Thoracic aorta (tissue), 2 donors: ENCODE results near the gene NPEPL1. TPM values are rescaled to one million over a fixed set of nuclear protein-coding genes. Genes with fewer than 3 reads are reported as not detected.

Source experiments
- ATAC-seq: fragments of 150-250 bp; one replicate; pipeline ENCODE4 v1.8.0; 2017; ENCODE audit warnings: low read depth; ENCODE audit not compliant: insufficient number of reproducible peaks, low FRiP score
- DNase-seq: peaks from one replicate; pipeline ENCODE4 v3.0.0-alpha.2; 2020; ENCODE audit warnings: low spot score
- H3K27ac ChIP-seq, 2 donors: fragments of 200-600 bp; sonication (generic); 1 replicate in 1 of 2; 2 replicates in 1 of 2; pipeline ENCODE4 v1.5.1; 2016; ENCODE audit warnings: mild to moderate bottlenecking in 2 of 2, moderate library complexity in 2 of 2
- H3K27me3 ChIP-seq: fragments of 200-600 bp; sonication (generic); replicated peaks from 2 replicates; pipeline ENCODE4 v1.6.0; 2016; ENCODE audit warnings: mild to moderate bottlenecking; ENCODE audit not compliant: insufficient read depth
- H3K36me3 ChIP-seq: fragments of 200-600 bp; sonication (generic); one replicate; pipeline ENCODE4 v1.5.1; 2016
- H3K4me1 ChIP-seq, 2 donors: fragments of 200-600 bp; sonication (generic); 1 replicate in 1 of 2; 2 replicates in 1 of 2; pipeline versions ENCODE4 v1.5.1 to v1.6.0; 2016; ENCODE audit warnings: low read depth in 2 of 2, mild to moderate bottlenecking in 1 of 2; ENCODE audit not compliant: control insufficient read depth in 1 of 2
- H3K4me3 ChIP-seq: fragments of 200-600 bp; sonication (generic); 2 replicates; pipeline ENCODE4 v1.5.1; 2016; ENCODE audit warnings: mild to moderate bottlenecking
- H3K9me3 ChIP-seq: fragments of 200-600 bp; sonication (generic); 2 replicates; pipeline ENCODE4 v1.5.1; 2016
- CTCF ChIP-seq: fragments of 200-600 bp; sonication (generic); IDR thresholded peaks from one replicate; pipeline ENCODE4 v1.5.1; 2019; ENCODE audit warnings: antibody characterized with exemption
- total RNA-seq, 2 donors: library from RNA; depleted of rRNA; stranded (reverse); fragments of >200 nt; gene quantifications; one replicate each; pipeline versions ENCODE4 v1.1.0 to v1.2.3, GENCODE V29; 2016

Gene NPEPL1
- total RNA-seq, 2 donors from 2014 or later, result 47.1 to 59.4 TPM

DNA sequence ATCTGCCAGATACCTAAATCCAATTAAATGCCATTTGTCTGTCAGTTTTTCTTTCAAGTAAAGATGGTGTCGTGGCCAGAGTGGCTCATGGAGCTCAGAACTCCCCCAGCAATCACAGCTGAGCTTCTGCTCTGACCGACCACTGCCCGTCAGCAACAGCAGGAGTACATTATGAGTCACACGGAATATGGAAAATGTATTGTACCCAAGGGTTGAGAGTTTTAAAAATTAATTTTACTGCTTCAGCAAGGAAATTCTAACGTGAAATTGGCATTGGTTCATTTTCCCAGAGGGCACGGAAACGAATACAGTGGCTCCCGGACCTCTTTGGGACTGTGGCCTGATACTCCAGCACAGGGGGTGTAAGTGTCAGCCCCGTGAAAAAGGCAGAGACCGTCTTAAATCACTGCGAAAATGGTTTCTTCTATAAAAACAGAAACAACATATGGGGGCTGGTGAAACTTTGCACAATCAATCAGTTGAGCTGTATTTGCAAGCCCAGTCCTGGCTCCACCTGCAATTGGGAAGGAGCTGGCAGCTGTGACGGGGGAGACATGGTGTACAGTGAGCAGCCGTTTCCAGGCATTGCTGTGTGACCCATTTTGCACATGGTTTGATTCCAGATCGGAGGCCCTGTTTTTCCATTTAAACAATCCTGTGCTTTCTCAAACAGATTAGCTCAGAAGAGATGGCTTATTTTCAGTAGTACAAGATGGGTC is 12.8 kb downstream of the NPEPL1 start:
- H3K27me3 ChIP-seq, result no peaks in the 10 kb centered on the region
- no peak for TF ChIP-seq CTCF
- DNase-seq (no peak), ATAC-seq (no peak)
- no peaks in the 10 kb centered on the region for H3K9me3 ChIP-seq
- H3K4me1 ChIP-seq, result peaks cover 0 to 6% of the 10 kb centered on the region in 2 donors
- H3K27ac ChIP-seq, result no peak overlapping the region
- peaks cover 31% of the 10 kb centered on the region for H3K36me3 ChIP-seq
- H3K4me3 ChIP-seq, result no peak overlapping the region

GRCh38 chr20:58706150-58706892 is 13.7 kb downstream of the NPEPL1 start:
- Histone ChIP-seq H3K36me3 (peaks cover 26% of the 10 kb centered on the region), H3K4me3 (no peak overlapping the region), H3K4me1 (no peaks in the 10 kb centered on the region), H3K27me3 (no peaks in the 10 kb centered on the region), H3K27ac (no peak overlapping the region), H3K9me3 (no peaks in the 10 kb centered on the region)
- ATAC-seq (no peak), DNase-seq (no peak)
- TF ChIP-seq CTCF, result no peak

DNA sequence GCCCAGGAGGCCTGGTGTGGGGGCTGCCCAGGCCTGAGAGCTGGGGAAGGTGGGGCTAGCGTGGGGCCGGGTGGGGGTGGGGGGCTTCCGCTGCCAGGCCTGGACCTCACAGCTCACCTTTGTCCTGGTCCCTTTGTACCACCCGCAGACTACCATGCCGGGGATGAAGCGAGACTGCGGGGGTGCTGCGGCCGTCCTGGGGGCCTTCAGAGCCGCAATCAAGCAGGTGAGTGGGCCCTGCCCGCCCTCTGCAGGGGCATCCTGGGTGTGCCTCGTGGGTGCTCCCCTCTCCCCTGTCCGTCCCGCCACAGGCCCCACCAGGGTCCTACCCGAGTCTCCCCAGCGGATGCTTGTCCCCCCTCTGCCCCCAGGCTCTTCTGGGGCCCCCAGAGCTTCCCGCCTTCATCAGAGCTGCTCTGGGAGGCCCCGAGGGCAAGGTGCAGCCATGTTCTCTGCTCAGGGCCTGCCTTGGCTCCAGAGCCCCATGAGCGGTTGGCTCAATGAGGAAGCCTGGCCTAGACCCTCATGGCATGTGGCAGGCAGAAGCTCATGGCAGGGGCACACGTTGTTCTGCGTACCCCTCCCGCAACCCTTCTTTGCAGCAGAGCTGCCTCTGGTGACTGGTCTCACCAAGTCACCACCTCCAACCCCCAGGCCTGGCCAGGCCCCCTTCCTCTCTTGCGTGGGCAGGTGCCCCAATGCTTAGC is 14.5 kb downstream of the NPEPL1 start:
- no peak for TF ChIP-seq CTCF
- no peaks in the 10 kb centered on the region for H3K4me1 ChIP-seq
- no peaks in the 10 kb centered on the region for H3K9me3 ChIP-seq
- no peak overlapping the region for H3K4me3 ChIP-seq
- peaks cover 25% of the 10 kb centered on the region for H3K36me3 ChIP-seq
- H3K27me3 ChIP-seq, result no peaks in the 10 kb centered on the region
- ATAC-seq (no peak), DNase-seq (no peak)
- H3K27ac ChIP-seq, result no peak overlapping the region

- ATAC-seq (no peak), DNase-seq (no peak)
- no peak overlapping the region for H3K4me3 ChIP-seq
- no peaks in the 10 kb centered on the region for H3K9me3 ChIP-seq
- H3K36me3 ChIP-seq, result peaks cover 18% of the 10 kb centered on the region
- no peak overlapping the region for H3K27ac ChIP-seq
- TF ChIP-seq CTCF, result no peak
- H3K4me1 ChIP-seq, result no peaks in the 10 kb centered on the region
- H3K27me3 ChIP-seq, result no peaks in the 10 kb centered on the region
These were observed 15.2 kb downstream of the NPEPL1 start for GRCh38 chr20:58707770-58708169.

- ATAC-seq, result no peak
- H3K36me3 ChIP-seq, result peaks cover 12% of the 10 kb centered on the region
These were observed 15.8 kb downstream of the NPEPL1 start for GRCh38 chr20:58708246-58708931.

More at GRCh38 chr20:58708246-58708931, 15.8 kb downstream of the NPEPL1 start:
- no peak for DNase-seq
- Histone ChIP-seq H3K4me1 (no peaks in the 10 kb centered on the region), H3K4me3 (no peak overlapping the region), H3K27ac (no peak overlapping the region), H3K9me3 (no peaks in the 10 kb centered on the region), H3K27me3 (no peaks in the 10 kb centered on the region)
- no peak for TF ChIP-seq CTCF
